GM18519 (cell line): Measurements from ENCODE around the gene CAPN1.

Experiments used
- ATAC-seq: cut with Tn5 transposase; IDR thresholded peaks from one replicate; pipeline ENCODE4 v1.9.1; 2021; ENCODE audit warnings: mild to moderate bottlenecking, moderate library complexity; ENCODE audit not compliant: unreplicated experiment, low FRiP score

CAPN1 gene

GRCh38 chr11:65187971-65188461 lies 6.3 kb downstream of the CAPN1 start:
- ATAC-seq: no peak

DNA sequence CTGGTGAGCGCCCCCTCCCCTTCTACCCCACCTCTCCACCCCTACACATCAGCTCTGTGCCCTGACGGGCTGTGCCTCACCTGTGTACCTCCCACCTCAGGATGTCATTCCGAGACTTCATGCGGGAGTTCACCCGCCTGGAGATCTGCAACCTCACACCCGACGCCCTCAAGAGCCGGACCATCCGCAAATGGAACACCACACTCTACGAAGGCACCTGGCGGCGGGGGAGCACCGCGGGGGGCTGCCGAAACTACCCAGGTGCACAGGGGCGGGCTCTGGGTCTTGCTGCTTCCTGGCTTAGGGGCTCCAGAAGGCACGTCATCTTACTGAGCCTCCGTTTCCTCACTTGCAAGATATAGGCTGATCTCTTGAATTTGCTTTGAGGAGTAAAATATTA lies 6.8 kb downstream of the CAPN1 start:
- no peak for ATAC-seq

DNA sequence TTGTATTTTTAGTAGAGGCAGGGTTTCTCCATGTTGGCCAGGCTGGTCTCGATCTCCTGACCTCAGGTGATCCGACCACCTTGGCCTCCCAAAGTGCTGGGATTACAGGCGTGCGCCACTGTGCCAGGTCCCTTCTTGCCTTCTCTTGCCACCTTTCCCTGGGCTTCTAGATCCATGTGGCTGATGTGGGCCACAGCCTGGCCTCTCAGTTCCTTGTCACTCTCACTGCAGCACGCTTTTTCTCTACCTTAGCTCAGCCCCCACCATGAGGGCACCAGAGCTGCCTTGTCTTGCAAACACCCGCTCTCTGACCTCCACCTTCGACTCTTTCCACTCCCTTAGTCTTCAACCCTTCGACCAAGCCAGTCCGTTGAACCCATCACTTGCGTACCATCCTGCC lies 7.5 kb downstream of the CAPN1 start:
- ATAC-seq: no peak

DNA sequence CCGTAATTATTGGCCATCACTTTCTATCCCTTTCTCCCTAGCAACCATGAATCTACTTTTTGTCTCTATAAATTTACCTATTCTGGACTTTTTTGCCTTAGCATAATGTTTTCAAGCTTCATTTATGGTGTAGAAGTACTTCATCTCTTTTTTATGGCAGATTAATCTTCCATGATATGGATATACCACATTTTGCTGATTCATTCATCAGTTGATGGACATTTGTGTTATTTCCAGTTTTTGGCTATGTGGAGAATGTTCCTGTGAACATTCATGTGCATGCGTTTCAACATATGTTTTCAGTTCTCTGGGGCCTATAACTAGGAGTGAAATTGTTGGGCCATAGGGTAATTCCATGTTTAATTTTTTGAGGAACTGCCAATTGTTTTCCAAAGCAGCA lies 12.8 kb downstream of the CAPN1 start:
- ATAC-seq: no peak

GRCh38 chr11:65204143-65204542 lies 22.4 kb downstream of the CAPN1 start:
- no peak for ATAC-seq

DNA sequence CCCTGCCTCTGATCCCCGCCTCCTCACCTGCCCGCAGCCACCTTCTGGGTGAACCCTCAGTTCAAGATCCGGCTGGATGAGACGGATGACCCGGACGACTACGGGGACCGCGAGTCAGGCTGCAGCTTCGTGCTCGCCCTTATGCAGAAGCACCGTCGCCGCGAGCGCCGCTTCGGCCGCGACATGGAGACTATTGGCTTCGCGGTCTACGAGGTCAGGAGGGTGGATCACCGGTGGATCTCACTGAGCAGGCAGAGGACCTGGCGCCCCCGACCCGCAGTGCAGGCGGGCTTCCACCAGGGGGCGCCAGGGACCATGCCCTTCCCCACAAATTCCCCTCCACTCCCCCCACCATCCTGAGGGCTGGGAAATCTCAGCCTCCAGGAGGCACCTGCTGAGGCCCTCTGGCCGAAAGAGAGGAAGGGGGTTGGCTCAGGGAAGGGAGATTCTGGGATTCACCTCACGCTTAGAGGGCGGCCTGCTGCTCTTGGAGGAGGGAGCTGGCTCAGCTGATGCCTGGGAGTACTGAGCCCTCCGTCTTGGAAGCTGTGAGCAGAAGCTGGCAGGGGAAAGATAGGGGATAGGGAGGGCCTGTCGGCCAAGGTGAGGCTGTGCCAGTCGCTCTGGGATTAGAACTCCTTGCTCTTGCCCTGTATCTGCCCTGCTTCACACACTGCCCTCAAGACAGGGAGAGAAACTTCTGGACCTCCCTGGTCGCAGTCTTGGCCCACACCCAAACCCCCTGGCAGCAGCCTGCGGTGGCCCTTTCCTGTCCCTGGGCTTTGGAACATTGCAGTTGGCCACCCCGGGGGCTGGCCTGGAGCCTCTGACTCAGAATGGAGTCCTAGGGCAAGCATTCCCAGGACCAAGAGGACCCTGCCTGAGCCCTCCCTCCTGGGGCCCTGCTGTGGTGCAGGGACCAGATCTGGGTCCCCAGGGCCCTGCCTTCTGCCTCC lies 23.2 kb downstream of the CAPN1 start:
- ATAC-seq: no peak

DNA sequence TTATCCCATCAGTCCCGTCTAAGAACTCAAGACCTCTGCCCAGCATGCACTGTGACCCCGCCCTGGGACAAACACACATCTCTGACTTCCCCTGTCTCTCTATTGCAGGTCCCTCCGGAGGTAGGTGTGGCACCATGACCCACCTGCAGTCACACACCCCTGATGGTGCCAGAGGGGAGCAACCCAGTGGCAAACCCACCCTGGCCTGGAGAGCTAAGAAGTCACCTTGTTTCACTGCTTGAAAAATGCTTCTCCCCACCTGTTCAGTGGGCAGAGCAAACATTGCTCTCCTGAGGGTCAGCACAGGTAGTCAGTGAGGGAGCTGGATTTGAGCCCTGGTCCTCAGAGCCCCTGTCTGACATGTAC lies 23.9 kb downstream of the CAPN1 start:
- ATAC-seq: no peak

- ATAC-seq: no peak
These were observed 24.7 kb downstream of the CAPN1 start for GRCh38 chr11:65206441-65206841.

GRCh38 chr11:65206901-65207300 lies 25.2 kb downstream of the CAPN1 start:
- ATAC-seq: no peak

GRCh38 chr11:65207918-65208784 lies 26.4 kb downstream of the CAPN1 start:
- no peak for ATAC-seq

- no peak for ATAC-seq
These were observed 27.3 kb downstream of the CAPN1 start for GRCh38 chr11:65208785-65209710.

DNA sequence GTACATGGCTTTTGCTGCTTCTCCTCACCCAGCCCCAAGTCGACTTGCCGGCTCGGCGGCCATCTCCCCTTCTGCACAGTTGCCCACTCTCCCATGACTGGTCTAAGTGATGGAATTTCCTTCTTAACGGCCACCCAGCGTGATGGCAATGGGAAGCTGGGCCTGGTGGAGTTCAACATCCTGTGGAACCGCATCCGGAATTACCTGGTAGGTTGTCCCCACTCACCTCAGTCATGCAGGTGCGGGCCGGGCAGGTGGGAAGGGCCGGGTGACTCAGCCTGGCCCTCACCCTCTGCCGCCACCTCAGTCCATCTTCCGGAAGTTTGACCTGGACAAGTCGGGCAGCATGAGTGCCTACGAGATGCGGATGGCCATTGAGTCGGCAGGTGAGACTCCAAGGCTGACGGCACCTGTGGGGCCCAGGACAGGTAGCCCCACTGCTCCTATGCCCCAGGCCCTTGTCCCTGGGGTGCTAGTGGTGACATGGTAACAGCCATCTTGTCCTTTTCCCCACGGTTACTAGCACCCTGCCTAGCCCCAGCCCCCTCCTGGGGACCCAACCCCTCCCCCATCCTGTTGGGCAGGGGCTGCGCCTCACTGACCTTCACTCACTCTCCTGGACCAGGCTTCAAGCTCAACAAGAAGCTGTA lies 28.1 kb downstream of the CAPN1 start:
- no peak for ATAC-seq

DNA sequence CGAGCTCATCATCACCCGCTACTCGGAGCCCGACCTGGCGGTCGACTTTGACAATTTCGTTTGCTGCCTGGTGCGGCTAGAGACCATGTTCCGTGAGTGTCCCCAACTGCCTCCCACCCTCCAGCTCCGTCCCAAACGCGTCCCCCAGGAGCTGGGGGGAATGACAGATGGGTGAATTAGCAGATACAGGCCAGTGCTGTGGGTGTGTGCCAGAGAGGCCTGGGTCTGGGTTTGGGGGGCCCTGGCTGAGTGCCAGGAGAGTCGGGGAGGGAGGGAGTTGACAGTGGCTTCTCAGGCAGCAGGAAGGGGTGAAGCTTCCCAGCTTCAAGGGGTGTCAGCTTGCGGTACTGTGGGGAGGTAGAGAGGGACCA lies 28.6 kb downstream of the CAPN1 start:
- no peak for ATAC-seq

GRCh38 chr11:65210748-65211147 lies 29.0 kb downstream of the CAPN1 start:
- ATAC-seq: no peak

- ATAC-seq: no peak
These were observed 29.8 kb downstream of the CAPN1 start for GRCh38 chr11:65211293-65212105.

DNA sequence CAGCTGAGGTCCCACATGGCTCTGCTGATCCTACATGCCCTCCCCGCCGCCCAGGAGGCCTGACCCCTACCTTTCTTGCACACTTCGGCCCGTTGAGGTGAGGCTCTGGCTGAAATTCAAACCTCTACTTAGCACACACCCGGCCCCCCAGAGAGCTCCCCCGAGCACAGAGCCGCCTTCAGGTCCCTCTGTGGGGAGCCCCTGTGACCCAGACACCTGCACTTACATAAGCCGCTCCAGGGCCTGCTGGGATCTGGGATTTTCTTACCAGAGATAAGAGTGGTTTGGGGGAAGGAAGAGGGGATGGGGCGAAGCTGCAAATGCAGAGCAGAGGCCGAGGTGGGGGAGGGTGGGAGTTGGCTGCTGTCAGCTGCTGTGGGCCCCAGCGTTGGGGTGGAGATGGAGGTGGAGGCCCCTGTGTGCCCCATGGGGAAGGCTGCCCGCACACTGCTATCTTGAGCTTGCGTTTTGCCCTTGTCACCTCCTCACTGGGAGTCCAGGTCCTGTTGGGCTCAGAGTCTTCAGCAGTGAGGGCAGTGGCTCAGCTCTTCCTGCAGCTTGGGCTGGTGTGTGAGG lies 30.6 kb downstream of the CAPN1 start:
- ATAC-seq: no peak

GRCh38 chr11:65213322-65214211 lies 31.8 kb downstream of the CAPN1 start:
- no peak for ATAC-seq
